COR-L47 (cell line): ENCODE results near the gene COL5A2.
A peak's percentile ranks its signal among the peaks of the same experiment; 100 is the strongest.

Source experiments
- DNase-seq: peaks from one replicate; lab custom pipeline; 2025; lab: John Stamatoyannopoulos, UW

COL5A2 gene

DNA sequence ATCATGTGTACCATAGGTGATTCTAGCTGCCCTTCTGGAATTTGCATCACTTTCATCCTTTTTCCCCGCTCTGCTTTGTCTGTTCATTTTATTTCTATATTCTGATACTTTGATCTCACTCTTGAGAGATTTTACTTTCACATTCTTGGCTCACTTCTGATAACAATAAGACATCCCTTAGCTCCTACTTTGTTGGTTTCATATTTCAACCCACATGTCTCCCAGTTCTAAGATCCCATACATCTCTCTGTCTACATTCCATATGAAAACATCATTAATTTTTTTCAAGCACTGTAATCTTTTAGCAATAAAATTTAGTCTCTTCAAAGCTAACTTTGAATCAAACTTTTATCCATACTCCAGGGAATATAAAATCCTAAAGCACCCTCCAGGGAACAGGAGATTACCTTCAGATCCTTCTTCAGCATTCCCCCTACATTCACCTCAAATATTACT, 129.8 kb downstream of the COL5A2 start:
- no peak for DNase-seq

DNA sequence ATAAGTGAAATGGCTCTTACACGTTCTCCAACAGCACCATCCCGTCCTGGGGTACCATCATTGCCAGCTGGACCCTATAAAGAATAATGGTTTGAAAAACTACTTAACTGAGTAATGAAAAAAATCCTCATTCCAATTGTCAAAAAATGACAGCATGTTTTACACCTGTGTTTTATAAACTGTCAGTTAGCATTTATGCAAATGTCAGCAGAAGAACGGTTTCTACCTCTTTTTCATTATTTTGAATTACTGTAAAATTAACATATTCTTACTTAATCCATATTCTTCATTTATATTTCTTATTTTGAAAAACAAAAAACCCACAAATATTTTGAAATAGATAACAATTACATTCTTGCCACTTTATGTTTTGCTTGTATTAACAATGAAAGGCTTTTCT, 131.4 kb downstream of the COL5A2 start:
- no peak for DNase-seq

DNA sequence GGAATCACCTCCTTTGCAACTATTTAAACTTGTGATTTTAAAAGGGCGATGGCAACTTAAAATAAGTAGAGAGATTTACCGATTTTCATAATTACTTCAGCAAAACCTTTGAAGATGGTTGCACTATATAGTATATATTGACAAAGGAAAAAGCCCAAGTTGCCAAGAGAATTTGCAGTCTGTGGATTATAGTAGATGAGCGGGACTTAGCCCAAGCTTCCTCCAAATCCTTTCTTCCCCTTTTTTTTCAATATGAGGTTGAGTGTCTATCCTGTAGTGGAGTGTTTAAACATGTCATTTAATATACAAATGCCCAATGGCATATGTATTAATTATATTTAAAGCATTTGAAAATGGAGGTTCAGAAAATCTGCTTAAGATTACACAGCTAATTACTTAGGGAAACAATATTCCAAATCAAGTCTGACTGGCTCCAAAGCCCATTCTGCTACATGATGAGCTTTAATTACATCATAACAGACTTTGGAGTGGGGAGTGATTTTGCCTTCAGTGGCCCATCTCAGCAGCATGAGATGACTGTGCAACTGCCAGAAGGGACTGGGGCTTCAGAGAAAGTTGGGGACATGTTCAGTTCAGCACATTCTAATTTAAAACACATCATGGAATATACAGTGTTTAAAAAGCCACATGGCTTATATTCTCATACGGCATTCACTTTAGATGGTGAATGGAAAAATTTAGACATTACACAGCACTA, 132.2 kb downstream of the COL5A2 start:
- DNase-seq = no peak

DNA sequence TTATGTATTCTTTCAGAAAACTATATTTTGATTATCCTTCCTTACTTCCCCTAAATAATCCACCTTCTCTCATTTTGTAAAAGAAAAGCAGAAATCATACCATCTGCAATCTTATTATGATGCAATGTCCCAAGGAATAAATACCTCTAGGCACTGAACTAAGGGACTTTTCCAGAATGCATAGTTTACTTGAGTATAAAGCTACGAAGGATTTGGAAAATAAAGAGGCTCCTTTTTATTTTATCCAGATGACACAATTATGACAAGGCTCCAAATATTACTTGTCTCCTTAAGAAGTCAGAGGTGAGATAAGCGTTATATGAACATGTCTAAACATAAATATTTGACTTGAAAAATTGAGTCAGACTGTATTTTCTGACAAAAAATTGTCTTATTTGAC, 133.2 kb downstream of the COL5A2 start:
- no peak for DNase-seq

DNA sequence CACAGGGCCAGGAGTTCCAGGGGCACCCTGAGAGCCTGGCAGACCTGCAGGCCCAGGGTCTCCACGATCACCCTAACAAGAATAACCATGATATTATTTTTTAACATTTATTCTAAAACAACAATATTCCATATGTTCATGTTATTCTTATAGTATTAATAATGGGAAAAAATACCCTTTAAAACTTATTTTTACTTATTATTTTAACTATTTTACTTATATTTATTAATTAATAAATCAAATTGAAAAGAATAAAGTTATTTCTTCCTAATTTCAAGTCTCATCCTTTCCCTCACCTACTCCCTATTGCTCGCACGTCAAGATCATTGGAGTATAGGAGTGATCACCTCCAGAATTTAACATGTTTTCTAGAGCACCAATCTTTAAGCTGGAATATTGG, 133.7 kb downstream of the COL5A2 start:
- no peak for DNase-seq

DNA sequence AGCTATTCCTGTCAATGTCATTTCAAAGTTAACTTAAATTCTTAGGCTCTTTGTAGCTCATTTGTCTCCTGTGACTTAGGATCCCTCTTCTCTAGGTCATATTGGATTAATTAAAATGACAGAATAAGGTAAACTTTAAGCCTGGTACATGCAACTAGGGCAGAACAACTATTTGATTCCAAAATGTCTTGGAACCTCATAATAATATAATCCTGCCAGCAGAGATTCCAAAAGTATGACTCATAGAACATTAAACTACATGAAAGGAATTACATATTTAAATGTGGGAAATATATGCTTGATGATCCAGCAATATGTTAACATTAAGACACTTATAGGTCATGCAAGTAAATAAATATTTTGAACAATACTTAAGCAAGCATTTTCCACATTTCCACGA, 142.0 kb downstream of the COL5A2 start:
- DNase-seq = no peak

DNA sequence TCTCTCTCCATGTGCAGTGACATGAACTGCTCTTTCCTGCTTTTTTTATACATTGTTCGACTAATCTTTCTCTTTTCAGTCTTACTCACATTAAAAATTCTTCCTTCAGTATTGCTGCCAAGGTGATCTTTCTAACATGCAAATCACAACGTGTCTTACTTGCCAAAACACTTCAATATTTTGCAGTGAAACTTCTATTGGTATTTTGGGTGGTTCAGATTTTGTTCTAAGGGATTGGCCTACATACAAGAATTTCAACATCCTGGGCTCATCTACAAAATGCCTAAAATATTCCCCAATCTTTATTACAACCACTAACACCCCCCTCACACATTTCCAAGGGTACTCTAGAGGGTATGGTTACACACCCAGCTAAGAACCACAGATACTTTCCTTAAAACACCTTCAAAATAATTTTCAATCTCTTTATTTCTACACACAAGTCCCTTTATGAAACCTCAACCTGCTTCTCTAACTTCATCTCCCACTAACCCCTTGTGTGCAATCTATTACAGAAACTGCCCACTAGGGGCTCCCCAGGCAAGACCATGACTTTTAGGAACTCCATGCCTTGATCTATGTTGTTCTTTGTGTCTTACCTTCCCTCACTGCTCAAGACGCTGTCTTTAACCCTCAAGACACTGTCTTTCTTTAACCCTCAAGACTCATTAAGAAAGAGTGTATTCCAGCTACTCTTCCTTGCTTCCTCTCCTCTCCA, 154.5 kb downstream of the COL5A2 start:
- DNase-seq = no peak

DNA sequence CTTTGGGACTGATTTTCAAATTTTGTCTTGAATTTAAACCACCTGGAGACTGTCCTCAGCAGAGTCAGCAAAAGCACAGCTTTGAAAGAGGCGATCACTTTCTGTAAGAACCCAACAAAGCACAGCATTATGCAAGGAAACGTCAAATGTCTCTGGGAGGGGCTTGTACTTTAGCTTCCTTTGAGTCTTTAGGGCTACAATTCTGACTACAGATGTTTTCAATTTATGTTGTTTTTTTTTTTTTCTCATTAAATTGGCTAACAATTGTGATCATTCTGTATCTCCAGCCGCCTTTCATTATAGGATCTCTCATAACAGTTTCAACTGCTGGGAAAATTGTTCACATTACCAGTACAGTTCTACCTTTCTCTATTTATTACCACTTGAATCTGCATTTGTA, 157.1 kb downstream of the COL5A2 start:
- no peak for DNase-seq

DNA sequence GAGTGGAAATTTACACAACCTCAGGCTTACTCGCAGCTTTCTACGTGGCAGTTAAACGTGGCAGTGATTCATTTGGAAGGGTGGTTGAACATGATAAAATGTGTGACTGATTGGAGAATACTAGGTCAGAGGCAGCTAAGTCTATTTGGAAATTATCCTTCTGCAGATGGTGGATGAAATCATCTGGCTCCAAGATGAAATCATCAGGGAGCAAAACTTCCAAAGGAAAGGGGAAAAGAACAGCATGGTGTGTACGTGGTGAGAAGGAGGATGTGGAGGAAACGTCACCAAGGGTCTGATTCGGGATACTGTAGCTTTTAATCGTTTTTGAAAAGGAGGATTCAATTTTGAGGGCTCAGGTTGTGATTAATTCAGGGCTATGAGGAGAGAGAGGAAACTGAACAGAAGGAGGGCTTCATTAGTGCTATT, 157.5 kb downstream of the COL5A2 start:
- no peak for DNase-seq

DNA sequence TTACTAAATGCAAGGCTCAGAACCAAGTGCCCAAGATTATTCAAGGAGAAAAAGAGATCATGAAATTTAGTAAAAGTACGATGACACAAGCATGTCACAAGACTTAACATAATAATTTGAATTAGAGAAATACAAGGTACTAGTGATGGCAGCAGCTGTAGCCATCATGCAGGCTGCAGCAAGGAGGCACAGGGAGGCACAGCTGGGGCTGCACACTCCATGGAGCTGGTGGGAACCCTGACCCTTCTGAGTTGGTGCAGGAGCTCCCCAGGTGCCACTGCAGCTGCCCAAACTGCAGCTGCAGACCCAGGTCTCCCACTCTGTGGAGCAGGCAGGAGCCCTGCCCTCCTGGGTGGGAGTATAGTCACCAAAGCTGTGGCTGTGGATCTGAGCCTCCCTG, 159.4 kb downstream of the COL5A2 start:
- no peak for DNase-seq

DNA sequence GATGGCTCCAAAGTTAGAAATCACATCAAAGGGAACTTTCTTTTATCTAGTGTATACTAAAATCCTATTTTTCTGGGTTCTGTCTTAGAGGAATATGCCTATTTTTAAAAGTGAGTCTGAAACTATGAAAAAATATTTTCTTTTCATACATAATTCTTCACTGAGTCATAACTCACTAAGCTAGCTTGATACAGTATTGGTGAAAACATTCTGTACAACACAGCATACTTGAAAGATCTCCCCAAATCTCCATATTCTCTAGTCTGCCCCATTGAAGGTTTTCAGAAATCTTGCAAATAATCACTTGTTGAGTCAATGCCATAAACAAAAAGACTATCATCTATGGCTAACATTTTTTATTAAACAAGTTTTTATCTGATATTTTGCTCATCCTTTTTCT, 160.9 kb downstream of the COL5A2 start:
- no peak for DNase-seq

DNA sequence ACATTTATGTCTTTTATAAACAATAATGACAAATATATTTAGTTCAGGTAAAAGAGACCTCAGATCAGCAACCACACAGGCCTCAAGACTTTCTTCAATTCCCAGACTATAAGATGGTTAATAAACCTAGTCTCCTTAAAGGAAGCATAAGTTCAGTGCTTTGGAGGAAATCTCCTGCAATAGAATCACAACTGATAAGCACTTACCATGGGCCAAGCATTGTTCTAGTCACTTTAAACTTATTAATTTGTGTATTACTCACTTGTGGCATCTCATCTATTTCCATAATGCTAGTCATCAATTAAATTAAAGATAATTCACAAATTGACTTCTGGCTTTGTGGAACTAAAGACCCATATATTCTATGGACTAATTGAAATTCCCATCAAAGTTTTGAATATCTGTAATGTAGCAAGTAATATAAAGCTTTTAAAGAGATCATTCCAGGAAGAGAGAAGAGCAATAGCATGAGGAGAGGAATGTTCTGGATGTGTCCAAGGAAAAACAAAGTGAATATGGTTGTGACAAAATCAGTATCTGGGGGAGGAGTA, 163.2 kb downstream of the COL5A2 start:
- DNase-seq = no peak

DNA sequence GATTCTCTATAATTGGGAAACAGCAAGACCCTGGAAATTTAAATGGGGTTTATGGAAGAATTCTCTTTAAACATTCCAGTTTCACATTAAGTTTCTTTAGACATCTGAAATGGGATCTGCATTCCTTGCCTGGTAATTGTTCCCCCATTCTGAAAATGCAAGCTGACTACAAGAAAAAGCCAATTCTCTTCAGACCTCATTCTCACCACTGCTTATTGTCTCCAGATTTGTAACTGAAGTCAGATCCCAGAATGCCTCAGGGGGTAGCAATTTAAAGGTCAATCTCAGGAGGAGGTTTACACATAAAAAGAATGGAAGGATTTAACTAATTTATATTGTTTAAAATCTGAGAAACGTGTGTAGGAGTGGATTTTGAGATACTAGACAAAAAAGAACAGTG, 164.2 kb downstream of the COL5A2 start:
- DNase-seq = no peak

DNA sequence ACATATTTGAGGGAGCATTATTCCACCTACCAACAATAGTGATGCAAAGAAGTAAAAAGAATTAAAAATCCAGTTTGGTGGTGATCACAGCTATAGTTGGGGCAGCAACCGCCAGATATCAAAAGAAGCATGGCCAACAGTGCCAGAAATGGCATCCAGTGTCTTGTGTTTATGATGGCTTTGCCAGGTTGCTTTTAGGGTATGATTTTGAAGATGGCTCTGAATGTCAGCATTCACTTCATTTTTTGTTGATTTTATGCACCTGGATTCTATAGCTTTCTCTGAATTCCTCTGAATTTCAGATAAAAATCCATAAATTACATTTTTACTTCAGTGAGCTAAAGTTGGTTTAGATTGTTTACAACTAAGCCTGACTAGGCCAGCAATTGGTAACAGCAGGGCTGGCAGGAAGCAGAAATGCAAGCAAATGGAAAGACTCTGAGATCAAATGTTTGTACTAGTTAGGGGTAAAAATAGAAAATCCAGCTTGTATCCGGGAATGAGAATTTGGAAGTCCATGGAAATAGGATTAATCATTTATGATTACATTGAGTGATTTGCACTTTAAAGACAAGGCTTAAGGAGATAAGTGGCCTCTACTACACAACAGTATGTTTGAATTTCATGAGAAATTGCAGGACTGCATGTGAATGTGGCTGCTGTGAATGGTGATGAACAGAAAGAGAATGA, 165.0 kb downstream of the COL5A2 start:
- no peak for DNase-seq

DNA sequence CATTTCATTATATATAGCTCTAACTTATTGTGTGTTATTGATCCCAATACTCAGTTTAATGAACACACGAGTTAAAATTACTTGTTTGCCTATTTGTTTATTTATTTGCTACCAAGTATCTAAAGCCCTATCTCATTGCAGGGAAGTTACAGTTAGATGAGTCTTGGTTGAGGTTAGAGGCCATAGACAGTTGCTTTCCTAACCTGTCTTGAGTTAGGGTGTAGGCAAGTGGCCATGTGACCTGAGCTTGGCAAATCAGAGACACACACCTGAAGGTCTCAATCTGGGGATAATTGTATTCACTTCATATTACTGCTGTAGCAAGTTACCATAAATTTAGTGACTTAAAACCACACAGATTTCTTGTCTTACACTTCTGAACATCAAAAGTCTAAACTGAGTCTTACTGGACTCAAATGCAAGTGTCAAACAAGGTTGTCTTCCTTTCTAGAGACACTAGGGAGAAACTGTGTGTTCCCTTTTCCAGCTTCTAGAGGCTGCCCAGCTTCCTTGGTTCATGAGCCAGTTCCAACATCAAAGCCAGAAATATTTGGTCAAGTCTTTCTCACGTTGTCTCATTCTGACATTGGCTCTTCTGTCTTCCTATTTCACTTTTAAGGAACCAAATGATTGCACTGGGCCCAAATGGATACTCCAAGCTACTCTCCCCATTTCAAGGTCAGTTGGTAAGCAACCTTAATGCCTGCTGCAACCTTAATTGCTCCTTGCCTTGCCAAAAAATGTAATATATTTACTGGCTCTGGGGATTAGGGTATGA, 165.7 kb downstream of the COL5A2 start:
- DNase-seq = no peak

DNA sequence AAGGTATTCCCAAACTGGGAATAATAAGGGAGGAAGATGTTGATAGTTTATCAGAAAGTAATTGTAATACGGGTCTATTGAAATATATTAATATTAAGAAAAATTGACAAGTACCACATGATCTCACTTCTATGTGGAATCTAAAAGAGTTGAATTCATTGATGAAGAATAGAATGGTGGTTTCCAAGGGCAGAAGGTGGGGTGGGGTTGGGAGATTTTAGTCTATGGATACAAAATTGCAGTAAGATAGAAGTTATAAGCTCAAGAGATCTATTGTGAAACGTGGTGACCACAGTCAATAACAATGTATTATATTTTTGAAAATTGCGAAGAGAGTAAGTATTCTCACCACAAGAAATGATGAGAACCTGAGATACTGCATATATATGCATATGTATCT, 166.5 kb downstream of the COL5A2 start:
- no peak for DNase-seq

DNA sequence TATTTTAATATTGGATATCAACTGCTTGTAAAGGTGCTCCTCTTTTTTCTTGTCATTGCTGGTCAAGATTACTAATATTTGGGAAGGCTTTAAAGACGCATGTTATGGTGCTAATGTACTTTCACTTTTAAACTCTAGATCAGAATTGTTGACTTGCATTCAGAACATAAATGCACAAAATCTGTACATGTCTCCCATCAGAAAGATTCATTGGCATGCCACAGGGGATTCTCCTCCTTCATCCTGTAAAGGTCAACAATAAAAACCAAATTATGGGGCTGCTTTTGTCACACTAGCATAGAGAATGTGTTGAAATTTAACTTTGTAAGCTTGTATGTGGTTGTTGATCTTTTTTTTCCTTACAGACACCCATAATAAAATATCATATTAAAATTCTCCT, 167.2 kb downstream of the COL5A2 start:
- no peak for DNase-seq

DNA sequence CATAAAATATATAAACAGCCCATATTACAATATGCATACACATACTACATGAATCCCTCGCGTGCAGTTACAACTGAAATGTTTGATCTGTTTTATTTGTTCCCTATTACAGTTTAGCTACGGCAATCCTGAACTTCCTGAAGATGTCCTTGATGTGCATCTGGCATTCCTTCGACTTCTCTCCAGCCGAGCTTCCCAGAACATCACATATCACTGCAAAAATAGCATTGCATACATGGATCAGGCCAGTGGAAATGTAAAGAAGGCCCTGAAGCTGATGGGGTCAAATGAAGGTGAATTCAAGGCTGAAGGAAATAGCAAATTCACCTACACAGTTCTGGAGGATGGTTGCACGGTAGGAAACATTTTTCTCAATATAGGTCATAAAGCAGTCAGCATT, 169.0 kb downstream of the COL5A2 start:
- no peak for DNase-seq

DNA sequence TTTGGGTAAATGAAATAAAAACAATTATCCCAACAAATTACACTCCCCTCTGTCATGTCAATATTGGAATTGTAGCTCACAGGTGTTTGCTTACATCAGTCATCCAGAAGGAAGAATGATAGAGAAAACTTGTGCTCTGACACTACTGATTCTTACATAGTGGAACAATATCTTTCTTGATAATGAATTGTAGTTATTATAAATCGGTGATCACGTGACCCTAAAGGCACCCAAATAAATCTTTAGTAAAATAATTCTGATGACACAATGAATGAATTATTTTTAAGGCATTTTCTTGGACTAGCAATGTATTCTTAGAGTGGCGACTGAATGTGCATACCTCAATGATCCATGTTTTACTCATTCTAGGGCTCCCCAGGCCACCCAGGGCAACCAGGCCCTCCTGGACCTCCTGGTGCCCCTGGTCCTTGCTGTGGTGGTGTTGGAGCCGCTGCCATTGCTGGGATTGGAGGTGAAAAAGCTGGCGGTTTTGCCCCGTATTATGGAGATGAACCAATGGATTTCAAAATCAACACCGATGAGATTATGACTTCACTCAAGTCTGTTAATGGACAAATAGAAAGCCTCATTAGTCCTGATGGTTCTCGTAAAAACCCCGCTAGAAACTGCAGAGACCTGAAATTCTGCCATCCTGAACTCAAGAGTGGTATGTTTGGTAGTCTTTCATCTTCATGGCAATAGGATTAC, 170.9 kb downstream of the COL5A2 start:
- DNase-seq = peak; percentile 17

DNA sequence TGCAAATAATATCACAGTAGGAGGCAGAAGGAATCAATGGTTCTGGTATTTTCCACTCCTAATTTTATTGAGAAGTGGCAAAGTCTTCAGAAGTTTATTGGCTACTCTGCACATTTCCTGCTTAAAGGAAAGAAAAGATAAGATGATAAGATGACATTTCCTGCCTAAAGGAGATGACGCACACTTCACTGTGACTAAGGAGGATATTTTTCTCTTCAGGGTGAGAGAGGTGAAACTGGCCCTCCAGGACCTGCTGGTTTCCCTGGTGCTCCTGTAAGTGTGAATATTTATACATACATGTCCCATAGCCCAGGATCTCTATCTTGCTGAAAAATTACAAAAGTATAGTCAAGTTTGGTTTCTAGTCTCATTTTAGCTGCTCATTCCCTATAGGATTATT, 177.5 kb downstream of the COL5A2 start:
- DNase-seq = no peak

DNA sequence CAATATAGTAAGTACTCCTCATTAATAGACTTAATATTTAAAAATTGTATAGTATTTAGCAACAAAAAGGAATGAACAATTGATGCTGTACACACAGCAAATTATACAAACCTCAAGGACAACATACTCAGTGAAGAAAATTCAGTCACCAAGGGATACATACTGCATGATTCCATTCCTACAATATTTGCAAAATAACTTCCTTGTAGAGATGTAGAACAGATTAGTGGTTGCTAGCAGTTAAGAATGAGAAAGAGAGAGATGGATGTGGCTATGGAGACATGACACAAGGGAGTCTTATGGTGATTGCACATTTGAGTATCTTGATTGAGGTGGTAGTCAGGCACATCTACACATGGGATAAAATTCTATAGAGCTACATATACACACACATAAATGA, 179.3 kb downstream of the COL5A2 start:
- DNase-seq = no peak
